Upper lobe of right lung (tissue), 1 donor: Measurements from ENCODE around the gene PPFIBP2. TPM values are rescaled to one million over a fixed set of nuclear protein-coding genes. Genes with fewer than 3 reads are reported as not detected.
A peak's percentile ranks its signal among the peaks of the same experiment; 100 is the strongest.

ENCODE experiments used
- ATAC-seq: fragments of 200-7000 bp; cut with Tn5 transposase; one replicate; pipeline ENCODE4 v1.9.1; 2020; ENCODE audit warnings: mild to moderate bottlenecking, moderate library complexity
- DNase-seq: peaks from one replicate; pipeline ENCODE4 v3.0.0-alpha.2; 2020
- H3K27ac ChIP-seq: fragments of 200-600 bp; one replicate; pipeline ENCODE4 v1.8.0; 2022
- H3K27me3 ChIP-seq: fragments of 200-600 bp; one replicate; pipeline ENCODE4 v1.8.0; 2022; ENCODE audit warnings: mild to moderate bottlenecking
- H3K36me3 ChIP-seq: fragments of 200-600 bp; one replicate; pipeline ENCODE4 v1.8.0; 2022
- H3K4me1 ChIP-seq: fragments of 200-600 bp; one replicate; pipeline ENCODE4 v1.8.0; 2022
- H3K4me3 ChIP-seq: fragments of 200-600 bp; one replicate; pipeline ENCODE4 v1.8.0; 2022; ENCODE audit warnings: mild to moderate bottlenecking
- H3K9me3 ChIP-seq: fragments of 200-600 bp; one replicate; pipeline ENCODE4 v1.8.0; 2022
- CTCF ChIP-seq: fragments of 200-600 bp; IDR thresholded peaks from one replicate; pipeline ENCODE4 v1.8.0; 2022; ENCODE audit warnings: antibody characterized with exemption
- intact Hi-C: fragments of 100-400 bp; cut with DNase I; formaldehyde crosslinking; loops from one replicate; pipeline ENCODE4 v1.11.0; 2022
- total RNA-seq: library from RNA; stranded (reverse); fragmentation: NEBNext Ultra II Directional; extraction: Animal tissue kit (Norgen Biotek cat#: 25700); gene quantifications from one replicate; pipeline ENCODE4 v1.2.1, GENCODE V29; 2021
- donor health status: DM: no; HTN: yes; CAD: no; lungs with severe emphysema.

PPFIBP2 gene
- total RNA-seq, 1 donor from 2014 or later, result 26.8 TPM

- no peak for ATAC-seq
- intact Hi-C loops, result no loop called here
- Histone ChIP-seq H3K4me1 (no peaks in the 10 kb centered on the region), H3K9me3 (no peaks in the 10 kb centered on the region), H3K4me3 (no peak overlapping the region), H3K36me3 (no peaks in the 10 kb centered on the region), H3K27me3 (no peaks in the 10 kb centered on the region), H3K27ac (no peak overlapping the region)
- no peak for DNase-seq
- no peak for TF ChIP-seq CTCF
Measured at GRCh38 chr11:7683571-7683970, 169.8 kb downstream of the PPFIBP2 start.

GRCh38 chr11:7686761-7687160 is 173.0 kb downstream of the PPFIBP2 start:
- no peaks in the 10 kb centered on the region for H3K4me1 ChIP-seq
- intact Hi-C loops, result no loop called here
- no peaks in the 10 kb centered on the region for H3K27me3 ChIP-seq
- H3K27ac ChIP-seq, result no peak overlapping the region
- H3K9me3 ChIP-seq, result no peaks in the 10 kb centered on the region
- no peak overlapping the region for H3K4me3 ChIP-seq
- ATAC-seq (no peak), DNase-seq (no peak)
- H3K36me3 ChIP-seq, result no peaks in the 10 kb centered on the region
- no peak for TF ChIP-seq CTCF

- no peaks in the 10 kb centered on the region for H3K27me3 ChIP-seq
- H3K9me3 ChIP-seq, result no peaks in the 10 kb centered on the region
- no peak overlapping the region for H3K27ac ChIP-seq
- H3K36me3 ChIP-seq, result no peaks in the 10 kb centered on the region
- intact Hi-C loops, result no loop called here
- no peaks in the 10 kb centered on the region for H3K4me1 ChIP-seq
- TF ChIP-seq CTCF, result no peak
- no peak for DNase-seq
- no peak overlapping the region for H3K4me3 ChIP-seq
- no peak for ATAC-seq
Measured at GRCh38 chr11:7687386-7687785, 173.6 kb downstream of the PPFIBP2 start.

- Histone ChIP-seq H3K27ac (no peak overlapping the region), H3K9me3 (no peaks in the 10 kb centered on the region), H3K4me1 (no peaks in the 10 kb centered on the region), H3K36me3 (no peaks in the 10 kb centered on the region), H3K4me3 (no peak overlapping the region), H3K27me3 (no peaks in the 10 kb centered on the region)
- TF ChIP-seq CTCF, result peak; percentile 81
- DNase-seq, result no peak
- intact Hi-C loops, result no loop called here
- peak; percentile 63 for ATAC-seq
Measured at GRCh38 chr11:7688238-7688826, 174.5 kb downstream of the PPFIBP2 start.

GRCh38 chr11:7689239-7689638 is 175.4 kb downstream of the PPFIBP2 start:
- intact Hi-C loops, result no loop called here

More at GRCh38 chr11:7689239-7689638, 175.4 kb downstream of the PPFIBP2 start:
- DNase-seq (no peak), ATAC-seq (no peak)
- no peaks in the 10 kb centered on the region for H3K4me1 ChIP-seq
- peaks cover 4% of the 10 kb centered on the region for H3K27me3 ChIP-seq
- no peaks in the 10 kb centered on the region for H3K36me3 ChIP-seq
- no peak overlapping the region for H3K27ac ChIP-seq
- no peak for TF ChIP-seq CTCF
- no peaks in the 10 kb centered on the region for H3K9me3 ChIP-seq
- no peak overlapping the region for H3K4me3 ChIP-seq
